ENCODE data around the gene NRG2.

- TF ChIP-seq CTCF (IDR thresholded peaks at IDR 0.05) (no peak), POLR2A (IDR thresholded peaks at IDR 0.05) (no peak)
Measured at GRCh38 chr5:139897342-139897741, 145.8 kb downstream of the NRG2 start.
